ENCODE measurements around the gene FNDC3B.

Gene FNDC3B

GRCh38 chr3:172296975-172297332 is 257.6 kb downstream of the FNDC3B start:
- no peak for DNase-seq (ENCODE audit: insufficient read length, low spot score)
- no peak for TF ChIP-seq CTCF (IDR thresholded peaks at IDR 0.05; ENCODE audit: insufficient read depth, missing control alignments)
- no peak for FAIRE-seq

GRCh38 chr3:172298247-172298646 is 258.9 kb downstream of the FNDC3B start:
- FAIRE-seq, result no peak
- no peak for DNase-seq (ENCODE audit: insufficient read length, low spot score)

GRCh38 chr3:172300187-172300586 is 260.8 kb downstream of the FNDC3B start:
- FAIRE-seq (no peak), DNase-seq (ENCODE audit: insufficient read length, low spot score) (no peak)
- no peak for TF ChIP-seq CTCF (IDR thresholded peaks at IDR 0.05; ENCODE audit: insufficient read depth, missing control alignments)

More at GRCh38 chr3:172298247-172298646, 258.9 kb downstream of the FNDC3B start:
- TF ChIP-seq CTCF (IDR thresholded peaks at IDR 0.05; ENCODE audit: insufficient read depth, missing control alignments), result no peak

DNA sequence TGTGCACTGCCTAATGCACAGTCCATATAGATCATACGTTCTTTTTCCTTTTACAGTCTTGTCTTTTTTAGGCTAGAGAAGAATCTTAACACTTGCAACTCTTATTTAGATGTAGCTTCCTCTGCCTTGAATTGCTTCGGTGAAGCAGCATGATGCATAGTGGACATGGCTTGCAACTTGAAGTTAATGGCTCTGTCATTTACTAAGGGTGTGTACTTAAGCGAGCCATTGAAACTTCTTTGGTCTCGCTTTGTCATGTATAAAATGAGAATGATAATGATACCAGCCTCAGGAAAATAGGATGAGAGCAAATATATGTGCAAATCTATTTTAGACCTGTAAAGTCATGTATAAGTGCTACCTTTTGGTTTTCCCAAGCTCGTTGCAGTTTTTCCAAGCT is 261.5 kb downstream of the FNDC3B start:
- DNase-seq (ENCODE audit: insufficient read length, low spot score) (no peak), FAIRE-seq (no peak)
- no peak for TF ChIP-seq CTCF (IDR thresholded peaks at IDR 0.05; ENCODE audit: insufficient read depth, missing control alignments)

DNA sequence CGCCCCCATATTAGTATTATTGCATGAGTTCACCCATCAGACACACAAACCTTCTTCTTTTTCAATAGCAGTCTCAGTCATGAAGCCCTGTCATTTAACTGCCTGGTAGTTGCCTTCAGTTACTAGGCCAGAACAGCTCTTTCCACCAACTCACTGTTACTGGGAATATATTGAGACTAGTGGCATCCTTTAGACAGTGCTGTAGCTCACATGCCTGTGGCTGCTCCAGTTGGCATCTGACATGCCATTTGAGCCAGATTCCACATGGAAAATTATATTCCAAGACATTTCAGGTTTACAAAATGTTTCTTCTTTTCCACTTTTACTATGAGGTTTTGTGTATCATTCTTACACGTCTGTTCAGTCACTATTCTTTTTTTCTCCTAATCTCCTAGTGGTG is 262.8 kb downstream of the FNDC3B start:
- no peak for FAIRE-seq
- DNase-seq (ENCODE audit: insufficient read length, low spot score), result no peak
- no peak for TF ChIP-seq CTCF (IDR thresholded peaks at IDR 0.05; ENCODE audit: insufficient read depth, missing control alignments)

GRCh38 chr3:172303181-172303580 is 263.8 kb downstream of the FNDC3B start:
- DNase-seq (ENCODE audit: insufficient read length, low spot score) (no peak), FAIRE-seq (no peak)
- TF ChIP-seq CTCF (IDR thresholded peaks at IDR 0.05; ENCODE audit: insufficient read depth, missing control alignments), result no peak

- FAIRE-seq, result no peak
- TF ChIP-seq CTCF (IDR thresholded peaks at IDR 0.05; ENCODE audit: insufficient read depth, missing control alignments), result no peak
- DNase-seq (ENCODE audit: insufficient read length, low spot score), result no peak
Measured at GRCh38 chr3:172303941-172304558, 264.7 kb downstream of the FNDC3B start.
